ENCODE measurements around the gene GPX3. TPM values are rescaled to one million over a fixed set of nuclear protein-coding genes. Genes with fewer than 3 reads are reported as not detected.

Gene GPX3
- total RNA-seq, 4 donors from 2014 or later = 399 to 695 (median 446) TPM

GRCh38 chr5:151051931-151052608, 31.7 kb downstream of the GPX3 start:
- 72 to 89% methylated on average over 10 of the region's 10 CpGs for WGBS, 2 donors
- intact Hi-C loops (cut with DNase I; ENCODE audit: low total_unique reads) = loop anchor here (5.0 kb wide), 1 partner anchor 65 kb away; no protein-coding TSS in a partner anchor

GRCh38 chr5:151052836-151053235, 32.4 kb downstream of the GPX3 start:
- no peak for DNase-seq (ENCODE audit: low spot score in 2 of 2)
- 82 to 86% methylated on average over 3 of the region's 3 CpGs for WGBS, 2 donors
- TF ChIP-seq POLR2A (IDR thresholded peaks at IDR 0.05) (no peak), CTCF (IDR thresholded peaks at IDR 0.05) (no peak)
- no peak overlapping the region for H3K4me3 ChIP-seq (ENCODE audit: low read depth, poor library complexity, severe bottlenecking)
- intact Hi-C loops (cut with DNase I; ENCODE audit: low total_unique reads) = loop anchor here (5.0 kb wide), 1 partner anchor 64 kb away; no protein-coding TSS in a partner anchor

More at GRCh38 chr5:151051931-151052608, 31.7 kb downstream of the GPX3 start:
- TF ChIP-seq POLR2A (IDR thresholded peaks at IDR 0.05) (no peak), CTCF (IDR thresholded peaks at IDR 0.05) (no peak)
- no peak for DNase-seq (ENCODE audit: low spot score in 2 of 2)
- no peak overlapping the region for H3K4me3 ChIP-seq (ENCODE audit: low read depth, poor library complexity, severe bottlenecking)

GRCh38 chr5:151053796-151054462, 33.5 kb downstream of the GPX3 start:
- 89 to 92% methylated on average over 4 of the region's 4 CpGs for WGBS, 2 donors
- intact Hi-C loops (cut with DNase I; ENCODE audit: low total_unique reads) = loop anchor here (5.0 kb wide), 1 partner anchor 63 kb away; no protein-coding TSS in a partner anchor
- H3K4me3 ChIP-seq (ENCODE audit: low read depth, poor library complexity, severe bottlenecking) = no peak overlapping the region
- DNase-seq (ENCODE audit: low spot score in 2 of 2) = no peak
- TF ChIP-seq CTCF (IDR thresholded peaks at IDR 0.05) (no peak), POLR2A (IDR thresholded peaks at IDR 0.05) (no peak)

- no peak overlapping the region for H3K4me3 ChIP-seq (ENCODE audit: low read depth, poor library complexity, severe bottlenecking)
- intact Hi-C loops (cut with DNase I; ENCODE audit: low total_unique reads) = loop anchor here (5.0 kb wide), 1 partner anchor 63 kb away; no protein-coding TSS in a partner anchor
- no peak for TF ChIP-seq CTCF (IDR thresholded peaks at IDR 0.05)
- TF ChIP-seq POLR2A (IDR thresholded peaks at IDR 0.05) = no peak
- WGBS, 2 donors = 82 to 94% methylated on average over 3 of the region's 3 CpGs
- DNase-seq (ENCODE audit: low spot score in 2 of 2) = no peak
Measured at GRCh38 chr5:151054709-151055108, 34.3 kb downstream of the GPX3 start.

- WGBS, 2 donors = 84 to 85% methylated on average over 6 of the region's 6 CpGs
- TF ChIP-seq POLR2A (IDR thresholded peaks at IDR 0.05) = no peak
- no peak for TF ChIP-seq CTCF (IDR thresholded peaks at IDR 0.05)
- intact Hi-C loops (cut with DNase I; ENCODE audit: low total_unique reads) = no loop called here
- no peak overlapping the region for H3K4me3 ChIP-seq (ENCODE audit: low read depth, poor library complexity, severe bottlenecking)
- DNase-seq (ENCODE audit: low spot score in 2 of 2) = no peak
Measured at GRCh38 chr5:151055336-151055735, 34.9 kb downstream of the GPX3 start.
